GM10266 (cell line): ENCODE measurements around the gene DNM3.

Source experiments
- DNase-seq: peaks from one replicate; pipeline ENCODE4 v3.0.0; 2012; ENCODE audit errors: extremely low spot score
- TF ChIP-seq, protein P1 (sequence below): IDR thresholded peaks from 2 replicates; pipeline ENCODE4 v1.5.1; 2012; ENCODE audit warnings: mild to moderate bottlenecking, low read depth; ENCODE audit not compliant: control insufficient read depth, insufficient read depth; ENCODE audit errors: missing control alignments

The DNM3 gene

DNA sequence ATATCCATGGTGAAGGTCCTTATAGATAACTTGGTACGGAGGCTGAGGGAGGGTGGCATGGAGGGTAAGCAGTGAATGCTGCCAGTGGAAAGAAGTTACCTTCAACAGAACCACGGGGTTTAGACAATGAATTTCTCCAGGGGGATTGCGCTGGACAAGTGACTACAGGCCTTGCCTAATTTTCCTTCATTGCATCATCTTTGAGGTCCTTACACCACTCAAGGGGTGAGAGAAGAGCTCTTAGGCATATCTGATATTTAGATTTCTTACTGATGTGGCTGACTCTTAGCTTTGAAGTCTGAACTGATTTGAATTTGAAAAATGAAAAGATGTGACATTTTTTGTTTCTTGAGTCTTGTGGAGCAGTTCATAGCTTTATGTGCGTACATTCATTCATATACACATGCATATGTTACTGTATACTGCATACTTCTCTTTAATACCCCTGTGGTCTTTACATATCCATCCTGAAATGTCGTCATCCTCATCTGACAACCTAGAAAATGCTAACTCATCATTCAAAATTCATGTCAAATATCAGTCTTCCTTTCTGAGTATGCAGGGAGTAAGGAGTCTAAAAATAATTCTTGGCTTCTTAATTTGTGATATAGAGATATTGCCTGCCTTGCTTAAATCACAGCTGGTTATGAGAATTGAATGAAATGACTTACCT lies 63.6 kb downstream of the DNM3 start:
- TF ChIP-seq, protein P1, sequence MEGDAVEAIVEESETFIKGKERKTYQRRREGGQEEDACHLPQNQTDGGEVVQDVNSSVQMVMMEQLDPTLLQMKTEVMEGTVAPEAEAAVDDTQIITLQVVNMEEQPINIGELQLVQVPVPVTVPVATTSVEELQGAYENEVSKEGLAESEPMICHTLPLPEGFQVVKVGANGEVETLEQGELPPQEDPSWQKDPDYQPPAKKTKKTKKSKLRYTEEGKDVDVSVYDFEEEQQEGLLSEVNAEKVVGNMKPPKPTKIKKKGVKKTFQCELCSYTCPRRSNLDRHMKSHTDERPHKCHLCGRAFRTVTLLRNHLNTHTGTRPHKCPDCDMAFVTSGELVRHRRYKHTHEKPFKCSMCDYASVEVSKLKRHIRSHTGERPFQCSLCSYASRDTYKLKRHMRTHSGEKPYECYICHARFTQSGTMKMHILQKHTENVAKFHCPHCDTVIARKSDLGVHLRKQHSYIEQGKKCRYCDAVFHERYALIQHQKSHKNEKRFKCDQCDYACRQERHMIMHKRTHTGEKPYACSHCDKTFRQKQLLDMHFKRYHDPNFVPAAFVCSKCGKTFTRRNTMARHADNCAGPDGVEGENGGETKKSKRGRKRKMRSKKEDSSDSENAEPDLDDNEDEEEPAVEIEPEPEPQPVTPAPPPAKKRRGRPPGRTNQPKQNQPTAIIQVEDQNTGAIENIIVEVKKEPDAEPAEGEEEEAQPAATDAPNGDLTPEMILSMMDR = no peak

DNA sequence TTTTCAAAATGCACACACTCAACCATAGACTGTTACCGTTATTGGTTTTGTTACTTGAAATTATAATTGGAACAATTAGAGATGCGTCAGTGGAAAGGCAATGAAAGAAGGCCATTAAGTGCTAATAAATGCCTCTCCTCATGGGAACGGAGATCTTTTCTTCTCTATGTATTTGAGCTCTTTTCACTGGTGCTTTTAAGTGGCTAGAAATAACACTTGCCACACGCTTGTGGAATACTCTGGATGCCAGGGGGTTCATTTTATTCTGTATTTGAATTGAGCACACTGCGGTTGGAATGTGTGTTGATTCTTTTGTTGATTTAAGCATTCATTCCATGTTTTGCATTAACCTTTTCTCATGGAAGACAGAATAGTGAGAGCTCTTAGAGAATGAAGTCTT lies 68.4 kb downstream of the DNM3 start:
- TF ChIP-seq, protein P1 = no peak

More for the DNA sequence above, 63.6 kb downstream of the DNM3 start:
- no peak for DNase-seq

DNA sequence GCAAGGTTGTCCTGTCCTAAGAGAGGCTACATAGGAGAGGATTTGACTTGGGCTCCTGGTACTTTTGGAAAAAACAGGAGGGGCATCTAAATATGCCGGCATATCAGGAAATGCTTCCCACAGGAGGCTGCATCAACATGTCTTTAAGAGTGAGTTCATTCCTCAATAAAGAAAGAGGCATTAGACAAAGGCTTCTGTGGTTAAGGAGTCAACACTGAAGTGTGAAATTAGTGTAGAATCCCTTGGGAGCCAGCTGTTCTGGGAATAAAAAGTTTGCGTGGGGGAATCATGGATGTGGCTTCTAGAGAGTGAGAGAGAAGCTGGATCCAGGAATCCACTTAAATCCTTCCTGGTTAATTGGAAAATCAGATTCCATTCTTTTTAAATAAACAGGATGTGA lies 69.5 kb downstream of the DNM3 start:
- TF ChIP-seq, protein P1 = no peak
- DNase-seq = no peak

More for the DNA sequence above, 68.4 kb downstream of the DNM3 start:
- no peak for DNase-seq

DNA sequence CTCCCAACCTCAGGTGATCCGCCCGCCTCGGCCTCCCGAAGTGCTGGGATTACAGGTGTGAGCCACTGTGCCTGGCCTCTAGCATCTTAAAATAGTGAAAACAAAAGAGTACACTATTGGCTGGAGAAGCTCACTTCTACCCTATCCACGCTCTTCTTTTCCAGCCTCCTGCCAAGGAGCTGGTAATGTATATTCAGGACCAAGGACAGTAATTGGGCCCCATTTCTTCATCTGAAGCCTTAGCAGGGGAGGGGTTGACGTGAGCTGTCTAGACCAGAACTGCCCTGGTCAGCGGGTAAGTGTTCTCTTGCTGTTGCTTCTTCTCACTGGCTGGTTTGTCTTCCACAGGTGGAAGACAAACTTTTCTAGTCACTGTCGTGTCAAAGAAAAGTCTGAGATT lies 70.2 kb downstream of the DNM3 start:
- DNase-seq = no peak
- TF ChIP-seq, protein P1 = no peak

DNA sequence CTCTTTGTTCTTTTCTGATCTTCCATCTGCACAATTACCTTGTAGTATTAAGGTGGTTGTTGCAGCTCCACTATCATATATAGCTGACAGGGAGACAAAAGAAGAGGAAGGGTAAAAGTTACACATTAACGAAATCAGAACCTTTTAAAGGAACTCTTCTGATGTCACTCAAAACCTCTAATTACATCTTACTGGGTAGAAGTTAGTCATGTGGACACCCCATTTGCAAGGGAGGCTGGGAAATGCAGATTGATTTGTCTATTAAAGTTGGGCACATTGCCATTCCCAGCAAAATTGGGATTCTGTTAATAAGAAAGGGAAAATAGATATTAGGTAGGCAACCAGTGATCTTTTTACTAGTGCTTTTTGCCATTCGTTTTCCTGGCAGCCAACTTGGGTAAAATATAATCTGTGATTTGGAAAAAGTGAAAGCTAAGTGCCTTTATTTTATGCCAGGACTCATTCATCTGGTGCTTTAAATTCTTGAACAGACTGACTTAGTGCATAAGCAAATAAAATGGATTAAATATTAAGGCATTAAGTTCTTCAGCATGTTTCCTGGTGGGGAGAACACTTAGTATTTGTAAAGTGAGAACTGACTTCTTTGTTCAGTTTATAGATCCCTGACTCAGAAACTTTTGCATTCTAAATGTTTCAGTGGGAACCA lies 71.3 kb downstream of the DNM3 start:
- TF ChIP-seq, protein P1 = no peak
- DNase-seq = no peak

DNA sequence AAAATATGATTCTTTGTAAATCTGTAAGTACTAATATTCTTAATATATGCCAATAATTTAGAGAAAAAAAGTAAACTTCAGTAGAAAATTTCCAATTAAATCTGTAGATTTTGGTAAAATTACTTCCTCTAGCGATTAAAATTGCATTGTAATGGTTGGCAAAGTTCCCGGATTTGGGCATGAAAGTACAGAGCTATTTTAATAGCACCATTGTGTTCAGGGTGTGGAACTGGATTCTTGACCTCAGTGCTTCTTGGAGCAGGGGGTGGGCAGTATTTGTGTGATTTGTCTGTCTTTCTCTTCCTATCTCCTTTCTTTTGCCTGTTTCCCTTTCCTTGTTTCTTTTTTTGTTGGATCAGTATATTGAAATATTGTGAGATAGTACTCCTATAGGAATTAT lies 72.1 kb downstream of the DNM3 start:
- no peak for DNase-seq
- TF ChIP-seq, protein P1 = no peak

DNA sequence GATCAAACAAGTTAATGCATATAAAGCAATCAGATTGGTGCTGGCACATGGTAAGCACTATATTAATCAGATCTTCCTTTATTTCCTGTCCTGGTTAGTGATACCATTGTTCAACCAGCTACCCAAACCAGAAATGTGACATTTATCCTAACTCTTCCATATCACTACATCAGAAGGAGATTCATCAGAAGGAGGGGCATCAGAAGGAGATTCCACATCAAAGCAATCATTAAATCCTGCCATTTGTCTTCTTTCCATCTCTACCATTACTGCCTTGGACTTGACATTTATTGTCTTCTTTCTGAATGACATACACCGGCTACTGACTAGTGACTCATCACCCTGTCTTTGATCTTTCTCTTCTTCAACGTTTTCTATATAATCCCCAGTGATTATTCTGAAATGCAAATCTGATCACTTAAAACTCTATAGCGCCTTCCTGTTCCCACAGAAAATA lies 75.0 kb downstream of the DNM3 start:
- no peak for DNase-seq
- TF ChIP-seq, protein P1 = no peak
